HG02943 (cell line): ENCODE measurements around the gene ITPR2.
"Not testable (repeated sequence)": the region's sequence is repeated elsewhere in the genome, so short reads cannot be mapped to it uniquely, and the experiment has no call there.

Experiments used
- ATAC-seq: cut with Tn5 transposase; IDR thresholded peaks from one replicate; pipeline ENCODE4 v1.9.1; 2021; ENCODE audit warnings: mild to moderate bottlenecking, low read depth, moderate library complexity; ENCODE audit not compliant: unreplicated experiment

The ITPR2 gene

GRCh38 chr12:26851031-26851809, 18.2 kb upstream of the ITPR2 start:
- ATAC-seq, result no peak

- ATAC-seq, result no peak
These were observed 15.3 kb upstream of the ITPR2 start for GRCh38 chr12:26848156-26848825.

- no peak for ATAC-seq
These were observed 14.4 kb upstream of the ITPR2 start for GRCh38 chr12:26847431-26847830.

GRCh38 chr12:26846416-26846815, 13.4 kb upstream of the ITPR2 start:
- no peak for ATAC-seq

GRCh38 chr12:26845984-26846383, 13.0 kb upstream of the ITPR2 start:
- ATAC-seq, result no peak

GRCh38 chr12:26845057-26845666, 12.2 kb upstream of the ITPR2 start:
- no peak for ATAC-seq

- no peak for ATAC-seq
These were observed 10.3 kb upstream of the ITPR2 start for GRCh38 chr12:26843311-26843710.

GRCh38 chr12:26841085-26841484, 8.1 kb upstream of the ITPR2 start:
- ATAC-seq, result no peak

- ATAC-seq, result no peak
These were observed 6.5 kb upstream of the ITPR2 start for GRCh38 chr12:26839512-26839911.

- ATAC-seq, result no peak
These were observed 6.0 kb upstream of the ITPR2 start for GRCh38 chr12:26838888-26839416.

- no peak for ATAC-seq
These were observed 3.2 kb upstream of the ITPR2 start for GRCh38 chr12:26836201-26836600.

GRCh38 chr12:26834503-26835060, 1.6 kb upstream of the ITPR2 start:
- ATAC-seq, result not testable (repeated sequence)

- ATAC-seq, result no peak
These were observed 923 bp upstream of the ITPR2 start for GRCh38 chr12:26833743-26834490.

- ATAC-seq, result peak; percentile 48
These were observed 808 bp downstream of the ITPR2 start for GRCh38 chr12:26831951-26832821.

- no peak for ATAC-seq
These were observed 2.0 kb downstream of the ITPR2 start for GRCh38 chr12:26830783-26831551.

GRCh38 chr12:26830363-26830762, 2.6 kb downstream of the ITPR2 start:
- no peak for ATAC-seq

- ATAC-seq, result no peak
These were observed 4.5 kb downstream of the ITPR2 start for GRCh38 chr12:26828280-26829073.

- ATAC-seq, result no peak
These were observed 6.6 kb downstream of the ITPR2 start for GRCh38 chr12:26826437-26826836.
